Activated naive CD4-positive, alpha-beta T cell treated with anti-CD3 and anti-CD28 coated beads, Interleukin-2, amount 50 U/mL, for 24 hours (primary cell): ENCODE measurements around the gene WLS.

ENCODE experiments used
- H3K27ac Mint-ChIP-seq: one replicate; pipeline ENCODE4 v1.8.0; 2021; ENCODE audit warnings: mild to moderate bottlenecking, mixed read lengths
- H3K27me3 Mint-ChIP-seq: one replicate; pipeline ENCODE4 v1.8.0; 2021; ENCODE audit warnings: mixed read lengths
- H3K36me3 Mint-ChIP-seq: one replicate; pipeline ENCODE4 v1.8.0; 2021; ENCODE audit warnings: mixed read lengths
- H3K4me1 Mint-ChIP-seq: one replicate; pipeline ENCODE4 v1.8.0; 2021; ENCODE audit warnings: mixed read lengths
- H3K4me3 Mint-ChIP-seq: one replicate; pipeline ENCODE4 v1.8.0; 2021; ENCODE audit warnings: mild to moderate bottlenecking, mixed read lengths
- H3K9me3 Mint-ChIP-seq: one replicate; pipeline ENCODE4 v1.8.0; 2021; ENCODE audit warnings: mixed read lengths

WLS gene

DNA sequence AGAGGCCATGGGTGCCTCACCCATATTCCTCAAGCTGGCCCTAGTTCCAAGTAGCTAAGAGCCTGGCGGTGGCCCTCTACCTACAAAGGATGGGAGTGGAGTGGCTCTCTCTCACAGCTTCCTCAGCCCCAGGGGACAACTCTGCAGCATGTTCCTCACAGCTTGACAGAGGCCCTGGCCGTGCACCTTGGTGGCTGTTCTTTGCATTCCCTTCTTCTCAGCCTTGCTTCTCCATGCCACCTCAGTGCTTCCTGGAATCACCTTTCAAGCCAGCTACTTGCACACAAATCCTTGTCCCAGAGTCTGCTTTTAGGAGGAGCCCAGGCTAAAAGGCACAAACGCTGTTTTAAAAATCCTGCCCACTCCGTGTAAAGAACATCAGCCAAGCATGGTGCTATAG, 112.9 kb downstream of the WLS start:
- Mint-ChIP-seq H3K4me3 (no peak overlapping the region), H3K27me3 (peaks cover 4% of the 10 kb centered on the region), H3K4me1 (peaks cover 4% of the 10 kb centered on the region)

DNA sequence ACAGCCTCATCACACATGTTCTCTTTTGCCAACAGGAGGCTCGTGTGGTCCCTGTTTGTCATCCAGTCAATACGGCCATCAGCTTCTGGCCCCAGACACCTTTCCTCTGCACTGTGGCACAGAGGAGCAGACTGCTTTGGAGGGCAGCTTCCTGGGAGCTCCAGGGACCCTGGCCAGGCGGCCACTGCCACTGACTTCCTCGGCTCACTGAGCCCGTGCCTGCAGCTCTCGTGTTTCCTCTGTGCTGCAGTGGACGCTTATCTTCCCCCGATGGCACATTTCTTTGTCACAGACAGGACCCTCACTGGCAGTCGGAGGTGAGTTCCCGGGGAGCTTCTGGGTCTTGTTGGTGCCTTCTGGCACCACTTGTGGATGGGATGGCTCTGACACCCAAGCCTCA, 114.9 kb downstream of the WLS start:
- peaks cover 4% of the 10 kb centered on the region for H3K4me1 Mint-ChIP-seq
- peaks cover 4% of the 10 kb centered on the region for H3K27me3 Mint-ChIP-seq
- no peak overlapping the region for H3K27ac Mint-ChIP-seq
- H3K4me3 Mint-ChIP-seq: no peak overlapping the region
- no peaks in the 10 kb centered on the region for H3K36me3 Mint-ChIP-seq
- no peaks in the 10 kb centered on the region for H3K9me3 Mint-ChIP-seq

More for the DNA sequence above, 112.9 kb downstream of the WLS start:
- H3K9me3 Mint-ChIP-seq: no peaks in the 10 kb centered on the region
- H3K27ac Mint-ChIP-seq: no peak overlapping the region
- no peaks in the 10 kb centered on the region for H3K36me3 Mint-ChIP-seq

DNA sequence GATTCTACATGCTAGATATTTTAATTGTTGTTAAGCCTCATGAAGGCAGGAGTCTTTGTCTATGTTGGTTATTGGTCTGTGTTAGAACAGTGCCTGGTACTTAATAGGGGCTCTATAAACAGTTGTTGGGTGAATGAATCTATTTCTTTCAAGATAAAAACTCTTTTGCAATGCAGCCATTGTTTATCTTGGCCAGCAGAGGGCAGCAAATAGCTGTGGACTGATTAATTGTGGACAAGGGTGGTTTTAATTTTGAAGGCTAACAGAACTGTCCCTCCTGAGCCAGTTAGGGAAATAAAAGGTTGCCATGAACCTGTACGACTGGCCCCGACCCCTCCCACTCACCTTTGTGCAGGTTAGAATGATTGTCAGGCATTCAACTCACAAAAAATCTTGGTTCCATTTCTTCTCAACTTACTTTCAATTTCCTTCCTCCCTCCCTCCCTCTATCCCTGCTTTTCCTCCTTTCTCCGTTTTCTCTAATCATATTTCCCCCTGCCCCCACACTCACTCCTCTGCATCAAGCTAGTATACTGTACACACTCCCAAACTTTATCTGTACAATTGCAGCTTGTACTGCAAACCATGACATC, 115.6 kb downstream of the WLS start:
- Mint-ChIP-seq H3K4me1 (peaks cover 4% of the 10 kb centered on the region), H3K27ac (no peak overlapping the region), H3K27me3 (peaks cover 4% of the 10 kb centered on the region), H3K4me3 (peak overlapping the region; percentile 23), H3K36me3 (no peaks in the 10 kb centered on the region), H3K9me3 (no peaks in the 10 kb centered on the region)

DNA sequence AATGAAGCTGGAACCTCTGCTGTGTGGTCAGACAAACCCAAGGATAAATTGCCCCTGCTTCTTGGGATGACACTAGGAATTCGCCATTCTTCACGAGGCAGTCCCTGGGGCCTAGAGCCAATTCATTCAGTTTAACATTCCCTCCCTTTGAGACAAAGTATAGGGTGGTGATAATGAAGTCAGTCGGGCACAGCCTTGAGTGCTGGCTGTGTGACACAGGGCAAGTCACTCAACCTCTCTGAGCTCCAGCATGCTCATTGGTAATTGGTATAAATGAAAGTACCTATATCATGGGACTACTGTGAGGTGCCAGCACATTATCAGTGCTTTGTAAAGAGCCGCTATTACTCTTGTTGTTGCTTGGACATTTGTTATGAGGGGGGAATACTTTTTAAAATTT, 117.0 kb downstream of the WLS start:
- H3K36me3 Mint-ChIP-seq: no peaks in the 10 kb centered on the region
- peaks cover 4% of the 10 kb centered on the region for H3K27me3 Mint-ChIP-seq
- H3K9me3 Mint-ChIP-seq: no peaks in the 10 kb centered on the region
- H3K4me3 Mint-ChIP-seq: no peak overlapping the region
- H3K4me1 Mint-ChIP-seq: peaks cover 4% of the 10 kb centered on the region
- H3K27ac Mint-ChIP-seq: no peak overlapping the region

DNA sequence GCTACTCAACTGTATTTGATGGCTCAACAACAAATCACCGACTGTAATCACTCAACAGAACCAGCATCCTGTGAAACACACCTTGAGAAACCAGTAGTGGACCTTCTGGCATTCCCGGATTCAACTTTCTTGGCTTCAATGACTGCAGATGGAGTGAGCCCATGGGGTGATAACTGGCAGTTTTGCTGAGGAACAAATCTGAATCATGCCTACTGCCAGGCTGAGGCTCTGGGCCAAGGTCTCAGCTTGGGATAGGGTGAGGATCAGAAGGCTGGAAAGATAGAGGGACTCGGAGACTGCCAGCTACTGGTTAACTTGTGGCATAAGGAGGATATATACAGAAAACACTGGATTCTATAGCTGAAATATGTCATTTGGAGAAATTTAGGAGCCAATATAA, 118.4 kb downstream of the WLS start:
- Mint-ChIP-seq H3K9me3 (no peaks in the 10 kb centered on the region), H3K4me3 (no peak overlapping the region), H3K36me3 (no peaks in the 10 kb centered on the region)

DNA sequence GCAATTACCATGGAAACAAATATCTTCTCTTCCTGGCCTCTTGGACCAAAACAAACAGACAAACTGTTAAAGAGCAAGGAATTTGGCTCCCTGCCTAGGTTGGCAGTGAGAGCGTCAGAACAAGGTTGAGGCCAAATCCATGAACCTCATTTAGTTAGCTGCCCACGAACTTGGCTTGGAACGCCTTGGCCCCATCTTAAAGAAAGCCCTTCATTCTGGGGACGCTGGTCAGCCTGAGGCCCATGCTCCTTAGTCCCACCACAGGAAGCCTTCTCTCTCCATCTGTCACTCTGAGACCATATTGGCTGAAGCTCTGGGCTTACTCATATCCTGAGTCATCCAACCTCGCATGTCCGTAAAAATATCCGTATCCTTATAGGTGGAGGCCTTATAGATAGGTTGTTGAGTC, 119.5 kb downstream of the WLS start:
- H3K4me3 Mint-ChIP-seq: no peak overlapping the region
- no peaks in the 10 kb centered on the region for H3K9me3 Mint-ChIP-seq
- peaks cover 2% of the 10 kb centered on the region for H3K27me3 Mint-ChIP-seq
- H3K4me1 Mint-ChIP-seq: peaks cover 4% of the 10 kb centered on the region
- no peak overlapping the region for H3K27ac Mint-ChIP-seq
- no peaks in the 10 kb centered on the region for H3K36me3 Mint-ChIP-seq

More for the DNA sequence above, 118.4 kb downstream of the WLS start:
- Mint-ChIP-seq H3K27me3 (peaks cover 5% of the 10 kb centered on the region), H3K27ac (no peak overlapping the region), H3K4me1 (peaks cover 4% of the 10 kb centered on the region)

DNA sequence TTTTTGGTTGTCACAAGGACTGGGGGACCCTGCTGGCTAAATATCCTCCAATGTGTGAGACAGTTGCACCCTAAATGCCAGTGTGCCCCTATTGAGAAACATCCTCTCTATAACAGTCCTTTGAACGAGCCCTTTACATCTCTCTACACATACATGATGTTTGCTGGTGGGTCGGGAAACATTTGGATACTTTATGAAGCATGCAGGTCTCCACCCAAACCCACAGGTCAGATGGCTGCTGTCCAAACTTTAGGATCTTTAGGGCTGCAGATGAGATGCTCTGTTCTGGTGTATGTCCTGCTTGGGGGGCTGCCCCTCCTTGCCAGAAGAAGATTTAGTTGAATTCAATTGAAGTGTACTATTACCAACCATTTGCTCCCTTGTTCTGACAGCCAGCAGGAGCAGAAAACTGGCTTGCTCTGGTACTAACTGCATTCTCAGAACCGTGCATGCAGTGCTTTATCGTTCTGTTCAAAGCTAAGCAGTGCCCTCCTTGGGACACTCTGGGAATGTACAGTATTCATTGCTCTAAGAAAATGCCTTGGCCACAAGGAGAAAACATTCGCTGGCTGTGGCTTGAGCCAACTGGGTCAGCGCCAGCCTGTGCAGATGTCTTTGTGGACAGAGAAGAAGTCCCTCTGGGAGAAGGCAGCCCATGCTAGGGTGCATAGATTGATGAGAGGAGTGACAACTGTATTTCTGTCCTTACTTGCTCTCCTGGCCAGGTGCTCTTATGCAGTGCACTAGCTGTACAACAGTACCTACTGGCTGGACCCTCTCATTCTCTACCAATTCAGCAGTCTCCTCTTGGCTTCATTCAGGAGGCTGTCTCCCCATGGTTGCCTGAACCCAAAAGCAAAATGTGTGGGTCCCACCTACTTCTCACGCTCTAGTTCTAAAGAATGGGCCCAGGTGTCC, 120.5 kb downstream of the WLS start:
- H3K9me3 Mint-ChIP-seq: no peaks in the 10 kb centered on the region
- H3K27me3 Mint-ChIP-seq: peaks cover 4% of the 10 kb centered on the region
- no peak overlapping the region for H3K27ac Mint-ChIP-seq
- H3K4me1 Mint-ChIP-seq: peaks cover under 1% of the 10 kb centered on the region
- no peaks in the 10 kb centered on the region for H3K36me3 Mint-ChIP-seq
- H3K4me3 Mint-ChIP-seq: no peak overlapping the region

DNA sequence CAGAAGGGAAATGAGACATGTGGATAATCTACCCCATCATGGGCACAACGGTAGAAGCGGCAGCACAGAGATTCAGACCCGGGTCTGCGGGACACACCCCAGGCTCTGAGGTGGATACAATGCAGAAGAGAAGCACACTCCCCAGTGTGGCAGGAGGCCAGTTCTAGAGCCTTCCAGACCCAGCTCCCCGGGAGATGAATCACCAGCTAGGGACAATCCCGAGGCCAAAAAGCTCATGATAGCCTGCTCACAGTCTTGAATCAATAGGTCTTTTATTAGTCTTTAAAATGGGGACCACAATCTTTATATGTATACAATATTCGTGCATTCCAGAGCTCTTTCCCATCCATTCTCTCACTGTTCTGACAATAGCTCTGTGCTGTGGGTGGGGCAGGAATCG, 124.6 kb downstream of the WLS start:
- Mint-ChIP-seq H3K27me3 (peaks cover 5% of the 10 kb centered on the region), H3K4me1 (no peaks in the 10 kb centered on the region), H3K9me3 (no peaks in the 10 kb centered on the region), H3K4me3 (no peak overlapping the region), H3K27ac (no peak overlapping the region), H3K36me3 (no peaks in the 10 kb centered on the region)

DNA sequence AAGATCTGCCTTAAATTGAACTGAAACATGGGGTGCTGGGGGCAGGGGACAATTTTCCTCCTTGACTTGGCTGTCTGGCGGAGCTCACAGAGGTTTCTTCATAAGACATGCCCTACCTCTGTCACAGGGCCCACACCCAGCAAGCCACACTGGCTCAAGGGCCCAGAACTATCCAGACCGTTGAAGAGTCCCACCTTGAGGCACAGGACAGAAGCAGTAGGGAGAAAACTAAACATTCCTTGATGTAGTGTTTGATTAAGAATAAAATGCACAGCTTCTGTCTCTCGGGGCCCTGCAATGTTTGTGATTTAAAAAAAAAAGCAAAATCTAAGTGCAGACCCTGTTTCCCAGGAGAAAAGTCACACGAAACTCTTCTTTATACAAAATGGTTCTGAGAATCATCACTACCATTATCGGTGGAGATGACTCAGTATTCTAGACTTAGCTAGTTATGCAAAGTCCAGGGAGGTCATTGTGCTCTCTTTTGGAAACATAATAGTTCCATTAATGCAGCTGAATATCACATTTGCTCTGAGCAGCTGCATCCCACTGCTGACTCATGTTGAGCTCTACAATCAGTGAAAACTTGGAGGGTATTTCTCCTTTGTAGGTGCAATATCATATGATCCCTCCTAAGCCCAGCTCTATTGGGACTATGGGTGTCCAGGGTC, 128.3 kb downstream of the WLS start:
- Mint-ChIP-seq H3K36me3 (no peaks in the 10 kb centered on the region), H3K4me3 (no peak overlapping the region), H3K9me3 (no peaks in the 10 kb centered on the region), H3K27me3 (peaks cover 9% of the 10 kb centered on the region), H3K4me1 (no peaks in the 10 kb centered on the region), H3K27ac (no peak overlapping the region)

DNA sequence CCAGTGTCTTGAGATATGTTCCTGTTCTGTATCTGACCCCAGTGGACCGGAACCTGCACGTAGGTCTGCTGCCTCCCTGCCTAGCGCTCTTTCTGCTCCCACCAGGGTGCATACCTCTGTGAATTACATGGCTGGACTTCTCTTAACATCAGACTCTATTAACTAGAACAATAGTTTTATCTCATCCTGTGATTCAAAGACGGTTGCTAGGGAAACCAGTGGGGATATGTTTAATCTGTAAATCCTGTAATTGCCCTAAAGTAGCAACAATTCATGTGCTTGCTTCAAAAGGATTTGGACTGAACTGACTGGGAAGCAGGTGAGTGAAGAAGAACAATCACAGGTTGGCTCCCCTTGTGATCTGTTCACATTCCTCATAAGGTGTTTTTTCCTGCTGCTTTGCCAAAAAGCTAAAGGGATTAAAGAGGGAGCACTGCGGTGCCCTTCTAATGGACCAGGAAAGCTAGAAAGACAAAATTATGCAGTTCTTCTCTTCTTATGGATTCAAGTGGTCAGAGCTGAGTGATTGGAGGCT, 129.2 kb downstream of the WLS start:
- H3K27ac Mint-ChIP-seq: no peak overlapping the region
- no peaks in the 10 kb centered on the region for H3K36me3 Mint-ChIP-seq
- H3K27me3 Mint-ChIP-seq: peaks cover 9% of the 10 kb centered on the region
- H3K4me3 Mint-ChIP-seq: no peak overlapping the region
- no peaks in the 10 kb centered on the region for H3K4me1 Mint-ChIP-seq
- H3K9me3 Mint-ChIP-seq: no peaks in the 10 kb centered on the region

DNA sequence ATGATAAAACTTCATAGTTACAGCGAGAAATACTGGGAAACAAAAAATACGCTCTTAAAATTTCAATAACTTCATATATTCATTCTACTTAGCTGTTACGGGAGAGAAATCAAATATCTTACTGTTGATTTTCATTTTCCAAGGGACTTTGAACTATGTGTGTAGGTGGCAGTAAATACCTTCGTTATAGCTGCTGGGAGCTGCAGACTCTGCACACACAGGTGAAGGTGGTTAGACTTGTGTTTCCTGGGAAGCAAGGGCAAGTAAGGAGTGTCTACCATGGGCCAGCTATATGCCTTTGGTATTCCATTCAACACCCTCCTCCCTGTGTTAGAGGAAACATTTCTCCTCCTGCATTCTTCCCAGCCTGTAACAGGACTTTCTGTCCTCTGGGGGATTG, 130.5 kb downstream of the WLS start:
- H3K4me3 Mint-ChIP-seq: no peak overlapping the region
- no peaks in the 10 kb centered on the region for H3K9me3 Mint-ChIP-seq
- no peak overlapping the region for H3K27ac Mint-ChIP-seq
- no peaks in the 10 kb centered on the region for H3K4me1 Mint-ChIP-seq
- no peaks in the 10 kb centered on the region for H3K36me3 Mint-ChIP-seq
- peaks cover 9% of the 10 kb centered on the region for H3K27me3 Mint-ChIP-seq

DNA sequence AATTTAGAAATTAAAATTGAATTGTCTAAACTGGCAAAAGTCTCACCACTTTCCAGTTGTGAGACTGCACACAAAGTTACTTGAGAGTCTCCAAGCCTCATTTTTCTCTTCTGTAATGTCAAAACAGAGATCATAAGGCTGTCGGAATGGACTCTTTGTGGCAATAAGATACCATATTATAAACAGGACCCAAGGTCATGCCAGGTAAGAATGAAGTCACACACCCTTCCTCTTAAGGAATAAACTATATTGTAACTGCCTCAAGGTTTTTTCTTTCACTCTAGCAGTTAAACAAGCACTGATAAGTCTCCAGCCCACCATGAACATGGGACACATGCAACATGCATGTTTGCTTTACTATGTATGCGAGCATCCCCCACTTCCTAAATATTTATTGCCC, 131.8 kb downstream of the WLS start:
- H3K27me3 Mint-ChIP-seq: peaks cover 8% of the 10 kb centered on the region
- H3K4me3 Mint-ChIP-seq: no peak overlapping the region
- no peak overlapping the region for H3K27ac Mint-ChIP-seq
- no peaks in the 10 kb centered on the region for H3K4me1 Mint-ChIP-seq
- H3K9me3 Mint-ChIP-seq: no peaks in the 10 kb centered on the region
- H3K36me3 Mint-ChIP-seq: no peaks in the 10 kb centered on the region

DNA sequence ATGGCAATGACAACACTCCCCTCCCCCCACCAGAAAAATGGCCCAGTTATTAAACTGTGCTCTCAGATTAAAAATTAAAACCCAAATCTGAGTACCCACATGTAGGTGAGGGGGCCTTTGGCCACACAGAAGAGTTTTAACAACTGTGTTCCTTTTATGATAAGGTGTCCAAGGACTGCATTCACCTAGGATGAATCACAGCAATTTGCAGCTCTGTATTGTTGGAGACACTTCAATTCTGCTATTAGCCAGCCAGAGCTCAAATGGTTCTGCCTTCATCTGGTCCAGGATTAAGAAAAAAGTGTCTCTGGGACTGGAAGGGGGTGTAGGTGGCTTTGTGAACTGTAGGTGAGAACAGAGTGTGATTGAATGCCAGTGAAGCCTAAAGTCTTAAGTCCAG, 138.6 kb downstream of the WLS start:
- Mint-ChIP-seq H3K36me3 (no peaks in the 10 kb centered on the region), H3K27me3 (peaks cover 3% of the 10 kb centered on the region), H3K9me3 (no peaks in the 10 kb centered on the region), H3K27ac (no peak overlapping the region), H3K4me3 (no peak overlapping the region), H3K4me1 (no peaks in the 10 kb centered on the region)

DNA sequence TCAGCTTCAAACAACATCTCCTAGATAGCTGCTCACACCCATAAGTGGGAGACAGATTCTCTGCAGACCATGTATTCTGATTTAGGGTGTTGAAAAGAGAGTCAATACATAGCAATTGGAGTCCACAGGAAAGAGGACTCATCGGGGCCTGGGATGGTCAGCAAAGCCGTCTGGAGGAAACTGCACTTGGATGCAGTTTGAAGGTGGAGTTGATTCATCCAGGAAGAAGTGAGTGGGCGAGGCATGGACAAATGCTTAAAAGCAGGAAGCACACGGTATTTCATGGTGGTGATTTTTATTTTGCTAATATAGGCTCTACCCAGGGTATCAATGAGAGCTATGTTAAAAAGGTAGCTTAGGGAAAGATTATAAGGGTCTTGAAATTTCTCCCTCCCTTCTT, 145.1 kb downstream of the WLS start:
- H3K27me3 Mint-ChIP-seq: peaks cover 4% of the 10 kb centered on the region
- H3K36me3 Mint-ChIP-seq: no peaks in the 10 kb centered on the region
- H3K4me3 Mint-ChIP-seq: no peak overlapping the region
- H3K9me3 Mint-ChIP-seq: no peaks in the 10 kb centered on the region
- H3K4me1 Mint-ChIP-seq: no peaks in the 10 kb centered on the region
- H3K27ac Mint-ChIP-seq: peak overlapping the region; percentile 25

DNA sequence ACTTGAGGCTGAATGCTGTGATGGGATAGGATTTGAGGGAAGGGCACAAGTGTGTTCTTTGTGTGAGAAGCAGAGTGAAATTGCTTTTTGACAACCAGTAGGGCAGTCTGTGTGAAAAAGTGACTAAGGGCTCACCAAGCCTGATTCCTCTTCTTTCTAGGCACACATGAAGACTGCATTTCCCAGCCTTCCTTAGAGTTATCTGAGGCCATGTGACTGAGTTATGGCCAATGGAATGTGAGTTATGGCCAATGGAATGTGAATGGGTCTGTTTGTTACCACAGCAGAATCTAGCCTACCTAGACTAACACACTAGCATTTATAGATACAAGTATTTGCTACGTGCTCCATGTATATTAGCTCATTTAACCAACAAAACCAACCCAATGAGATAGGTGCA, 146.6 kb downstream of the WLS start:
- Mint-ChIP-seq H3K27ac (no peak overlapping the region), H3K4me3 (no peak overlapping the region), H3K4me1 (no peaks in the 10 kb centered on the region), H3K36me3 (no peaks in the 10 kb centered on the region), H3K27me3 (peaks cover 7% of the 10 kb centered on the region), H3K9me3 (no peaks in the 10 kb centered on the region)

DNA sequence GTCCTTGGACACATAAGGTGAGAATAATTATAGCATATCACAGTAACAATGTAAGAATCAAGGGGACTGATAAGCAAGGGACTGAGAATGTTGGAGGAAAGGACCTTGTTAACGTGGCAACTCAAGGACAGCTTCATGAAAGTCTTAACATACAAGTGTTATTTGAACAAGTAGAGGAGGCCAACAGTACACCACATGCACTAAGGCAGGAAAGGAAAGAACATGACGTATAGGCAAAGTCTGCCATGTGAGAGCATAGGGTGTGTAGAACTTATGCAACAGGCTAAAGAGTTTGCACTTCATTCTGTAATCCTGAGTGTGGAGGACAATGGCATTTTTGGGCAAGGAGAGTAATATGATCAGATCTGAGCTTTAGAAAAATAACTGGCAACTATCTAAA, 148.6 kb downstream of the WLS start:
- H3K9me3 Mint-ChIP-seq: no peaks in the 10 kb centered on the region
- H3K36me3 Mint-ChIP-seq: no peaks in the 10 kb centered on the region
- no peak overlapping the region for H3K4me3 Mint-ChIP-seq
- H3K27me3 Mint-ChIP-seq: peaks cover 7% of the 10 kb centered on the region
- H3K27ac Mint-ChIP-seq: no peak overlapping the region
- H3K4me1 Mint-ChIP-seq: no peaks in the 10 kb centered on the region
